Measurements from ENCODE around the gene REN. TPM values are rescaled to one million over a fixed set of nuclear protein-coding genes. Genes with fewer than 3 reads are reported as not detected.
A peak's percentile ranks its signal among the peaks of the same experiment; 100 is the strongest.

REN gene
- total RNA-seq, 1 donor from 2014 or later: not detected

GRCh38 chr1:204171751-204172178 lies 5.6 kb upstream of the REN start:
- Histone ChIP-seq H3K36me3 (no peaks in the 10 kb centered on the region), H3K4me3 (no peak overlapping the region), H3K4me1 (no peaks in the 10 kb centered on the region), H3K27me3 (ENCODE audit: low read depth) (peaks cover 36% of the 10 kb centered on the region), H3K9me3 (replicated peaks) (peaks cover 29% of the 10 kb centered on the region), H3K27ac (replicated peaks) (no peak overlapping the region)
- no peak for DNase-seq
- TF ChIP-seq CTCF (IDR thresholded peaks at IDR 0.05; ENCODE audit: borderline replicate concordance): no peak
- intact Hi-C loops (cut with micrococcal nuclease): no loop called here

GRCh38 chr1:204170494-204171155 lies 4.5 kb upstream of the REN start:
- H3K4me1 ChIP-seq: no peaks in the 10 kb centered on the region
- DNase-seq: no peak

GRCh38 chr1:204169858-204170257 lies 3.7 kb upstream of the REN start:
- H3K36me3 ChIP-seq: no peaks in the 10 kb centered on the region
- H3K27ac ChIP-seq (replicated peaks): no peak overlapping the region
- H3K4me1 ChIP-seq: no peaks in the 10 kb centered on the region
- intact Hi-C loops (cut with micrococcal nuclease): loop anchor here (10.0 kb wide), 1 partner anchor 225 kb away; no protein-coding TSS in a partner anchor
- DNase-seq: no peak
- H3K27me3 ChIP-seq (ENCODE audit: low read depth): peaks cover 28% of the 10 kb centered on the region
- H3K4me3 ChIP-seq: no peak overlapping the region
- no peak for TF ChIP-seq CTCF (IDR thresholded peaks at IDR 0.05; ENCODE audit: borderline replicate concordance)
- peaks cover 29% of the 10 kb centered on the region for H3K9me3 ChIP-seq (replicated peaks)

More at GRCh38 chr1:204170494-204171155, 4.5 kb upstream of the REN start:
- no peaks in the 10 kb centered on the region for H3K36me3 ChIP-seq
- no peak overlapping the region for H3K27ac ChIP-seq (replicated peaks)
- intact Hi-C loops (cut with micrococcal nuclease): no loop called here
- H3K4me3 ChIP-seq: no peak overlapping the region
- no peak for TF ChIP-seq CTCF (IDR thresholded peaks at IDR 0.05; ENCODE audit: borderline replicate concordance)
- H3K27me3 ChIP-seq (ENCODE audit: low read depth): peaks cover 35% of the 10 kb centered on the region
- peaks cover 29% of the 10 kb centered on the region for H3K9me3 ChIP-seq (replicated peaks)

- peaks cover 29% of the 10 kb centered on the region for H3K9me3 ChIP-seq (replicated peaks)
- TF ChIP-seq CTCF (IDR thresholded peaks at IDR 0.05; ENCODE audit: borderline replicate concordance): no peak
- intact Hi-C loops (cut with micrococcal nuclease): loop anchor here (10.0 kb wide), 1 partner anchor 227 kb away; no protein-coding TSS in a partner anchor
Measured at GRCh38 chr1:204167730-204168129, 1.6 kb upstream of the REN start.

GRCh38 chr1:204162494-204163074 lies 3.6 kb downstream of the REN start:
- no peak overlapping the region for H3K27ac ChIP-seq (replicated peaks)
- no peaks in the 10 kb centered on the region for H3K9me3 ChIP-seq (replicated peaks)
- H3K36me3 ChIP-seq: no peaks in the 10 kb centered on the region
- intact Hi-C loops (cut with micrococcal nuclease): loop anchor here (2.0 to 10.0 kb wide), 3 partner anchors 44 to 232 kb away; no protein-coding TSS in a partner anchor
- H3K4me3 ChIP-seq: no peak overlapping the region
- peaks cover 42% of the 10 kb centered on the region for H3K27me3 ChIP-seq (ENCODE audit: low read depth)
- TF ChIP-seq CTCF (IDR thresholded peaks at IDR 0.05; ENCODE audit: borderline replicate concordance): peak; percentile 100
- DNase-seq: peak; percentile 78
- H3K4me1 ChIP-seq: no peaks in the 10 kb centered on the region

More at GRCh38 chr1:204167730-204168129, 1.6 kb upstream of the REN start:
- Histone ChIP-seq H3K4me3 (no peak overlapping the region), H3K4me1 (no peaks in the 10 kb centered on the region), H3K27ac (replicated peaks) (no peak overlapping the region), H3K27me3 (ENCODE audit: low read depth) (peaks cover 15% of the 10 kb centered on the region), H3K36me3 (no peaks in the 10 kb centered on the region)
- DNase-seq: no peak
